Activated naive CD4-positive, alpha-beta T cell treated with anti-CD3 and anti-CD28 coated beads, Interleukin-2, amount 10 ng/mL, durations not matched to agents 7 days and 5 days (primary cell): ENCODE data around the gene QRFP.

Experiments used
- CTCF ChIA-PET: fragments of 350-600 bp; sonication (Branson Sonifier 250); formaldehyde crosslinking; loops from one replicate; lab custom pipeline; 2021; ENCODE audit warnings: antibody characterized with exemption; lab: Charles Lee
- DNase-seq: peaks from one replicate; pipeline ENCODE4 v3.0.0-alpha.2; 2020
- H3K27ac Mint-ChIP-seq: one replicate; pipeline ENCODE4 v1.8.0; 2021; ENCODE audit warnings: mild to moderate bottlenecking, moderate library complexity, mixed read lengths
- H3K27me3 Mint-ChIP-seq: one replicate; pipeline ENCODE4 v1.8.0; 2021; ENCODE audit warnings: mild to moderate bottlenecking, mixed read lengths
- H3K36me3 Mint-ChIP-seq: one replicate; pipeline ENCODE4 v1.8.0; 2021; ENCODE audit warnings: mixed read lengths
- H3K4me1 Mint-ChIP-seq: one replicate; pipeline ENCODE4 v1.8.0; 2021; ENCODE audit warnings: mixed read lengths
- H3K4me3 Mint-ChIP-seq: one replicate; pipeline ENCODE4 v1.8.0; 2021; ENCODE audit warnings: mild to moderate bottlenecking, moderate library complexity, mixed read lengths
- H3K9me3 Mint-ChIP-seq: one replicate; pipeline ENCODE4 v1.8.0; 2021; ENCODE audit warnings: mixed read lengths

Gene QRFP

GRCh38 chr9:130929571-130930038, 33.0 kb upstream of the QRFP start:
- Mint-ChIP-seq H3K27ac (no peak overlapping the region), H3K36me3 (no peaks in the 10 kb centered on the region), H3K9me3 (no peaks in the 10 kb centered on the region), H3K27me3 (peaks cover 50% of the 10 kb centered on the region), H3K4me1 (no peaks in the 10 kb centered on the region), H3K4me3 (no peak overlapping the region)
- CTCF ChIA-PET = no interaction called here
- no peak for DNase-seq

- CTCF ChIA-PET = interaction anchor here (1.1 kb wide), 1 partner anchor 11 kb away, joined by 3 read pairs; no protein-coding TSS in a partner anchor
- no peak overlapping the region for H3K4me3 Mint-ChIP-seq
- no peaks in the 10 kb centered on the region for H3K9me3 Mint-ChIP-seq
- no peaks in the 10 kb centered on the region for H3K36me3 Mint-ChIP-seq
- no peaks in the 10 kb centered on the region for H3K4me1 Mint-ChIP-seq
- no peak for DNase-seq
- H3K27me3 Mint-ChIP-seq = peaks cover 41% of the 10 kb centered on the region
- H3K27ac Mint-ChIP-seq = no peak overlapping the region
Observed at GRCh38 chr9:130927995-130928900, 31.6 kb upstream of the QRFP start.

GRCh38 chr9:130927338-130927737, 30.7 kb upstream of the QRFP start:
- H3K4me1 Mint-ChIP-seq = no peaks in the 10 kb centered on the region
- no peak for DNase-seq
- H3K4me3 Mint-ChIP-seq = no peak overlapping the region
- H3K36me3 Mint-ChIP-seq = no peaks in the 10 kb centered on the region
- peaks cover 37% of the 10 kb centered on the region for H3K27me3 Mint-ChIP-seq
- CTCF ChIA-PET = no interaction called here
- H3K9me3 Mint-ChIP-seq = no peaks in the 10 kb centered on the region
- H3K27ac Mint-ChIP-seq = no peak overlapping the region

- H3K36me3 Mint-ChIP-seq = no peaks in the 10 kb centered on the region
- no peak for DNase-seq
- no peak overlapping the region for H3K4me3 Mint-ChIP-seq
- CTCF ChIA-PET = interaction anchor here (0.7 kb wide), 1 partner anchor 56 kb away, joined by 4 read pairs; no protein-coding TSS in a partner anchor
- H3K4me1 Mint-ChIP-seq = no peaks in the 10 kb centered on the region
- no peaks in the 10 kb centered on the region for H3K9me3 Mint-ChIP-seq
- H3K27me3 Mint-ChIP-seq = peaks cover 24% of the 10 kb centered on the region
- no peak overlapping the region for H3K27ac Mint-ChIP-seq
Observed at GRCh38 chr9:130925050-130925678, 28.6 kb upstream of the QRFP start.

GRCh38 chr9:130924448-130924788, 27.8 kb upstream of the QRFP start:
- Mint-ChIP-seq H3K4me1 (no peaks in the 10 kb centered on the region), H3K36me3 (no peaks in the 10 kb centered on the region), H3K9me3 (no peaks in the 10 kb centered on the region), H3K4me3 (no peak overlapping the region), H3K27me3 (peaks cover 22% of the 10 kb centered on the region), H3K27ac (no peak overlapping the region)
- CTCF ChIA-PET = no interaction called here
- DNase-seq = no peak

- CTCF ChIA-PET = no interaction called here
- H3K36me3 Mint-ChIP-seq = no peaks in the 10 kb centered on the region
- no peaks in the 10 kb centered on the region for H3K9me3 Mint-ChIP-seq
- no peaks in the 10 kb centered on the region for H3K4me1 Mint-ChIP-seq
- H3K27me3 Mint-ChIP-seq = peaks cover 24% of the 10 kb centered on the region
- no peak overlapping the region for H3K27ac Mint-ChIP-seq
- H3K4me3 Mint-ChIP-seq = no peak overlapping the region
- no peak for DNase-seq
Observed at GRCh38 chr9:130923611-130924447, 27.2 kb upstream of the QRFP start.

- Mint-ChIP-seq H3K36me3 (no peaks in the 10 kb centered on the region), H3K4me1 (no peaks in the 10 kb centered on the region)
- CTCF ChIA-PET = no interaction called here
Observed at GRCh38 chr9:130922893-130923610, 26.4 kb upstream of the QRFP start.

GRCh38 chr9:130921989-130922892, 25.6 kb upstream of the QRFP start:
- Mint-ChIP-seq H3K4me3 (no peak overlapping the region), H3K4me1 (no peaks in the 10 kb centered on the region), H3K9me3 (no peaks in the 10 kb centered on the region), H3K27ac (no peak overlapping the region), H3K27me3 (peaks cover 24% of the 10 kb centered on the region), H3K36me3 (no peaks in the 10 kb centered on the region)
- CTCF ChIA-PET = no interaction called here
- no peak for DNase-seq

More at GRCh38 chr9:130922893-130923610, 26.4 kb upstream of the QRFP start:
- DNase-seq = no peak
- Mint-ChIP-seq H3K27me3 (peaks cover 24% of the 10 kb centered on the region), H3K4me3 (no peak overlapping the region), H3K27ac (no peak overlapping the region), H3K9me3 (no peaks in the 10 kb centered on the region)

GRCh38 chr9:130921300-130921988, 24.8 kb upstream of the QRFP start:
- no peaks in the 10 kb centered on the region for H3K9me3 Mint-ChIP-seq
- no peaks in the 10 kb centered on the region for H3K36me3 Mint-ChIP-seq
- H3K27ac Mint-ChIP-seq = no peak overlapping the region
- H3K4me1 Mint-ChIP-seq = no peaks in the 10 kb centered on the region
- CTCF ChIA-PET = no interaction called here
- H3K27me3 Mint-ChIP-seq = peaks cover 24% of the 10 kb centered on the region
- no peak overlapping the region for H3K4me3 Mint-ChIP-seq
- DNase-seq = no peak

- no peaks in the 10 kb centered on the region for H3K36me3 Mint-ChIP-seq
- H3K9me3 Mint-ChIP-seq = no peaks in the 10 kb centered on the region
- no peak for DNase-seq
- no peaks in the 10 kb centered on the region for H3K4me1 Mint-ChIP-seq
- H3K27me3 Mint-ChIP-seq = peaks cover 22% of the 10 kb centered on the region
- CTCF ChIA-PET = no interaction called here
- H3K4me3 Mint-ChIP-seq = no peak overlapping the region
- no peak overlapping the region for H3K27ac Mint-ChIP-seq
Observed at GRCh38 chr9:130920762-130921299, 24.2 kb upstream of the QRFP start.

- Mint-ChIP-seq H3K4me3 (no peak overlapping the region), H3K4me1 (no peaks in the 10 kb centered on the region), H3K27me3 (peaks cover 17% of the 10 kb centered on the region), H3K27ac (no peak overlapping the region), H3K9me3 (no peaks in the 10 kb centered on the region), H3K36me3 (no peaks in the 10 kb centered on the region)
- no peak for DNase-seq
- CTCF ChIA-PET = no interaction called here
Observed at GRCh38 chr9:130920233-130920632, 23.6 kb upstream of the QRFP start.

GRCh38 chr9:130919559-130920145, 23.0 kb upstream of the QRFP start:
- no peaks in the 10 kb centered on the region for H3K9me3 Mint-ChIP-seq
- peaks cover 13% of the 10 kb centered on the region for H3K27me3 Mint-ChIP-seq
- no peak overlapping the region for H3K27ac Mint-ChIP-seq
- CTCF ChIA-PET = no interaction called here
- no peaks in the 10 kb centered on the region for H3K36me3 Mint-ChIP-seq
- no peaks in the 10 kb centered on the region for H3K4me1 Mint-ChIP-seq
- DNase-seq = no peak
- no peak overlapping the region for H3K4me3 Mint-ChIP-seq
